PC-9 (cell line): Measurements from ENCODE around the gene PIRT. TPM values are rescaled to one million over a fixed set of nuclear protein-coding genes. Genes with fewer than 3 reads are reported as not detected.

Experiments
- BruUV-seq: library from RNA; stranded (reverse); fragments of 400-500 nt; replicated peaks from 2 replicates; lab custom pipeline; 2021; lab: Mats Ljungman, UMichigan
- CTCF ChIA-PET: fragments of 300-600 bp; sonication (Branson Sonifier 250); formaldehyde crosslinking; loops from one replicate; lab custom pipeline; 2022; ENCODE audit warnings: antibody characterized with exemption; lab: Charles Lee
- POLR2A ChIA-PET: fragments of 300-600 bp; sonication (Branson Sonifier 250); formaldehyde crosslinking; loops from one replicate; lab custom pipeline; 2022; ENCODE audit warnings: antibody characterized with exemption; ENCODE audit not compliant: unreplicated experiment; lab: Charles Lee
- DNase-seq, 2 experiments: peaks; one replicate each; pipeline versions ENCODE4 v3.0.0 to v3.0.0-alpha.2; 2015 to 2022; ENCODE audit warnings: mixed read lengths in 1 of 2
- H2AFZ ChIP-seq: fragments of 200-600 bp; sonication (generic); 2 replicates; pipeline ENCODE4 v1.8.1; 2017; ENCODE audit warnings: antibody characterized with exemption
- H3F3A ChIP-seq: fragments of 200-600 bp; sonication (generic); 2 replicates; pipeline ENCODE4 v1.8.1; 2017; ENCODE audit warnings: antibody characterized with exemption, mild to moderate bottlenecking, low read depth; ENCODE audit not compliant: insufficient read depth
- H3K27ac ChIP-seq: fragments of 200-600 bp; sonication (generic); 2 replicates; pipeline ENCODE4 v1.6.1; 2016; ENCODE audit warnings: mixed run types
- H3K27me3 ChIP-seq: fragments of 200-600 bp; sonication (generic); 2 replicates; pipeline ENCODE4 v1.6.1; 2016; ENCODE audit warnings: low read depth, mixed run types; ENCODE audit not compliant: insufficient read depth
- H3K36me3 ChIP-seq: fragments of 200-600 bp; sonication (generic); 2 replicates; pipeline ENCODE4 v1.6.1; 2016; ENCODE audit warnings: low read depth, mixed run types
- H3K4me1 ChIP-seq: fragments of 200-600 bp; sonication (generic); replicated peaks from 2 replicates; pipeline ENCODE4 v1.6.1; 2016; ENCODE audit warnings: mixed run types; ENCODE audit not compliant: insufficient read depth
- H3K4me2 ChIP-seq: fragments of 200-600 bp; sonication (generic); 2 replicates; pipeline ENCODE4 v1.6.1; 2017; ENCODE audit warnings: mixed run types
- H3K4me3 ChIP-seq: fragments of 200-600 bp; sonication (generic); 2 replicates; pipeline ENCODE4 v1.6.1; 2016; ENCODE audit warnings: mixed run types
- H3K79me2 ChIP-seq: fragments of 200-600 bp; sonication (generic); 2 replicates; pipeline ENCODE4 v1.6.1; 2017; ENCODE audit warnings: low read depth, mixed run types
- H3K9me2 ChIP-seq: fragments of 200-600 bp; sonication (generic); 2 replicates; pipeline ENCODE4 v1.8.1; 2017; ENCODE audit warnings: mild to moderate bottlenecking; ENCODE audit not compliant: insufficient read depth
- H3K9me3 ChIP-seq: fragments of 200-600 bp; sonication (generic); 2 replicates; pipeline ENCODE4 v1.8.1; 2016; ENCODE audit warnings: low read depth; ENCODE audit not compliant: insufficient read depth
- H4K20me1 ChIP-seq: fragments of 200-600 bp; sonication (generic); 2 replicates; pipeline ENCODE4 v1.8.1; 2017; ENCODE audit not compliant: insufficient read depth
- EZH2 ChIP-seq: fragments of 200-600 bp; sonication (generic); IDR thresholded peaks from 2 replicates; pipeline ENCODE4 v1.8.0; 2017; ENCODE audit warnings: antibody characterized with exemption, low read depth
- intact Hi-C: fragments of 100-400 bp; cut with micrococcal nuclease; formaldehyde crosslinking; loops from one replicate; pipeline ENCODE4 v1.10.0; 2022; ENCODE audit not compliant: unreplicated experiment
- total RNA-seq: library from RNA; stranded (reverse); gene quantifications from 2 replicates; pipeline ENCODE4 v1.2.3, GENCODE V29; 2021
- TF ChIP-seq, protein P1 (sequence below): fragments of 200-600 bp; sonication (generic); conservative IDR thresholded peaks from 2 replicates; pipeline ENCODE4 v1.6.1; 2017; ENCODE audit warnings: mixed run types, antibody characterized with exemption, mild to moderate bottlenecking, moderate library complexity

Gene PIRT
- total RNA-seq, 1 experiment from 2014 or later = not detected

DNA sequence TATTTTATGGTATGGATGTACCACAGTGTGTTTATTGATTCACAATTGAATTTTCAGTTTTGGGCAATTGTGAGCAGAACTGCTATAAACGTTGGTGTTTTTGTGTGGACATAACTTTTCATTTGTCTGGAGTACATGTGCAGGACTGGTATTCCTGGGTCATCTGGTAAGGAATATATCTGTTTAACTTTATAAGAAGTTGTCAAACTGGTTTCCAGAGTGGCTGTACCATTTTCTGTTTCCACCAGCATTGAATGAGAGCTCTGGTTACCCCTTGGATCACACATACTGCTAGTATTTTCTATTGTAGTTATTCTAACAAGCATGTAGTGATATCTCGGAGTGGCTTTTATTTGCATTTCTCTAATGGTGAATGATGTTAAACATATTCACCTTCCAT, 58.3 kb downstream of the PIRT start:
- Histone ChIP-seq H3K27me3 (no peaks in the 10 kb centered on the region), H3F3A (no peaks in the 10 kb centered on the region), H3K9me2 (no peaks in the 10 kb centered on the region), H3K79me2 (no peaks in the 10 kb centered on the region), H2AFZ (no peak overlapping the region), H3K27ac (no peak overlapping the region), H3K9me3 (no peaks in the 10 kb centered on the region), H3K4me3 (no peak overlapping the region), H3K4me1 (no peaks in the 10 kb centered on the region), H3K4me2 (no peak overlapping the region), H4K20me1 (no peaks in the 10 kb centered on the region), H3K36me3 (no peaks in the 10 kb centered on the region)
- DNase-seq = no peak
- intact Hi-C loops = no loop called here
- BruUV-seq = no TSS peak
- ChIA-PET POLR2A (no interaction called here), CTCF (no interaction called here)
- TF ChIP-seq, protein P1, sequence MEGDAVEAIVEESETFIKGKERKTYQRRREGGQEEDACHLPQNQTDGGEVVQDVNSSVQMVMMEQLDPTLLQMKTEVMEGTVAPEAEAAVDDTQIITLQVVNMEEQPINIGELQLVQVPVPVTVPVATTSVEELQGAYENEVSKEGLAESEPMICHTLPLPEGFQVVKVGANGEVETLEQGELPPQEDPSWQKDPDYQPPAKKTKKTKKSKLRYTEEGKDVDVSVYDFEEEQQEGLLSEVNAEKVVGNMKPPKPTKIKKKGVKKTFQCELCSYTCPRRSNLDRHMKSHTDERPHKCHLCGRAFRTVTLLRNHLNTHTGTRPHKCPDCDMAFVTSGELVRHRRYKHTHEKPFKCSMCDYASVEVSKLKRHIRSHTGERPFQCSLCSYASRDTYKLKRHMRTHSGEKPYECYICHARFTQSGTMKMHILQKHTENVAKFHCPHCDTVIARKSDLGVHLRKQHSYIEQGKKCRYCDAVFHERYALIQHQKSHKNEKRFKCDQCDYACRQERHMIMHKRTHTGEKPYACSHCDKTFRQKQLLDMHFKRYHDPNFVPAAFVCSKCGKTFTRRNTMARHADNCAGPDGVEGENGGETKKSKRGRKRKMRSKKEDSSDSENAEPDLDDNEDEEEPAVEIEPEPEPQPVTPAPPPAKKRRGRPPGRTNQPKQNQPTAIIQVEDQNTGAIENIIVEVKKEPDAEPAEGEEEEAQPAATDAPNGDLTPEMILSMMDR = no peak
- TF ChIP-seq EZH2 = no peak

DNA sequence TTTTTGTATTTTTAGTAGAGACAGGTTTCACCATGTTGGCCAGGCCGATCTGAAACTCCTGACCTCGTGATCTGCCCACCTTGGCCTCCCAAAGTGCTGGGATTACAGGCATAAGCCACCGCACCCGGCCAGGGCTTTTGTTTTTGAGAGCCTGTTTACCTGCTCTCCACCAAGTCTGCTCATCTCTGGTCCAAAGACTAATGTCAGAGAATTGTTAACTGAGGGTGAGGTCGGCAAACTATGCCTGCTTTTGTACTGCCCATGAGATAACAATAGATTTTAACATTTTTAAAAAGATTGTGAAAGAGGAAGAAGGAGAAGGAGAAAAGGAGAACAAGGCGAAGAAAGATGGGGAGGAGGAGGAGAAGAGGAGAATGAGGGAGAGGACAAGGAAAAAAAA, 60.0 kb downstream of the PIRT start:
- Histone ChIP-seq H3K9me3 (no peaks in the 10 kb centered on the region), H2AFZ (no peak overlapping the region), H3F3A (no peaks in the 10 kb centered on the region), H3K4me3 (no peak overlapping the region), H3K27ac (no peak overlapping the region), H3K4me1 (no peaks in the 10 kb centered on the region), H3K36me3 (no peaks in the 10 kb centered on the region), H4K20me1 (no peaks in the 10 kb centered on the region), H3K9me2 (no peaks in the 10 kb centered on the region), H3K27me3 (no peaks in the 10 kb centered on the region), H3K4me2 (no peak overlapping the region), H3K79me2 (no peaks in the 10 kb centered on the region)
- POLR2A ChIA-PET = no interaction called here
- TF ChIP-seq EZH2 = no peak
- TF ChIP-seq, protein P1 = no peak
- intact Hi-C loops = no loop called here
- no TSS peak for BruUV-seq
- CTCF ChIA-PET = no interaction called here
- DNase-seq = no peak

DNA sequence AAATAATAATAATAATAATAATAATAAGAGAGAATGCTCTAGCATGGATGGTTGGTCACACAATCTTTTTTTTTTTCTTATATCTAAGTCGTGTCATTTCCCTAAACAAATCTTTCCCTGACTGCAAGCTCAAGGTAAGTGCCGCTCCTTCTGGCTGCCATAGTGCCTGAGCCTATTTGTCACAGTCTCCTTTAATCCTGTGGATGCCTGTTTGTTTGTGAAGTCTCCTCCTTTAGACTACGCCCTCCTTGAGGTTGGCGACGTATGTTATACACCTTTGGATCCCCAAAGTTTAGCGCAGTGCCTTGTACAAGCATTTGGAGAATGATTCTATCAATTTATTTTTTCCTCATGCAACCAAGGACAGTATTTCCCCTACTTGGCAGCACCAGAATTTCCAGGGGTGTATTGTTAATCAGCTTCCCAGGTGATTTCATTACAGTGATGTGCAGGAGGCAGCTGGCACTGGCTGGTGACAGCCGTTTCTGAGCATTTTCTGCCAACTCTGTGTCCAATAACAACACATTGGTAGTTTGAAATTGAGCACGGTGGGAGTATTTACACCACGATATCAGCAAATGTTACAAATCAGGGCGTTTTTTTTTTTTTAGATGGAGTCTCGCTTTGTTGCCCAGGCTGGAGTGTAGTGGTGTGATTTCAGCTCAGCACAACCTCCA, 60.6 kb downstream of the PIRT start:
- DNase-seq = no peak
- Histone ChIP-seq H3K4me3 (no peak overlapping the region), H3K79me2 (no peaks in the 10 kb centered on the region), H3F3A (no peaks in the 10 kb centered on the region), H4K20me1 (no peaks in the 10 kb centered on the region), H3K4me1 (no peaks in the 10 kb centered on the region), H3K4me2 (no peak overlapping the region), H3K27me3 (no peaks in the 10 kb centered on the region), H3K9me2 (no peaks in the 10 kb centered on the region), H2AFZ (no peak overlapping the region), H3K36me3 (no peaks in the 10 kb centered on the region), H3K27ac (no peak overlapping the region), H3K9me3 (no peaks in the 10 kb centered on the region)
- POLR2A ChIA-PET = no interaction called here
- no TSS peak for BruUV-seq
- TF ChIP-seq EZH2 = no peak
- TF ChIP-seq, protein P1 = no peak
- CTCF ChIA-PET = no interaction called here
- intact Hi-C loops = no loop called here
